Measurements from ENCODE around the gene SPEG.
"Not testable (repeated sequence)": the region's sequence is repeated elsewhere in the genome, so short reads cannot be mapped to it uniquely, and the experiment has no call there.

Gene SPEG

DNA sequence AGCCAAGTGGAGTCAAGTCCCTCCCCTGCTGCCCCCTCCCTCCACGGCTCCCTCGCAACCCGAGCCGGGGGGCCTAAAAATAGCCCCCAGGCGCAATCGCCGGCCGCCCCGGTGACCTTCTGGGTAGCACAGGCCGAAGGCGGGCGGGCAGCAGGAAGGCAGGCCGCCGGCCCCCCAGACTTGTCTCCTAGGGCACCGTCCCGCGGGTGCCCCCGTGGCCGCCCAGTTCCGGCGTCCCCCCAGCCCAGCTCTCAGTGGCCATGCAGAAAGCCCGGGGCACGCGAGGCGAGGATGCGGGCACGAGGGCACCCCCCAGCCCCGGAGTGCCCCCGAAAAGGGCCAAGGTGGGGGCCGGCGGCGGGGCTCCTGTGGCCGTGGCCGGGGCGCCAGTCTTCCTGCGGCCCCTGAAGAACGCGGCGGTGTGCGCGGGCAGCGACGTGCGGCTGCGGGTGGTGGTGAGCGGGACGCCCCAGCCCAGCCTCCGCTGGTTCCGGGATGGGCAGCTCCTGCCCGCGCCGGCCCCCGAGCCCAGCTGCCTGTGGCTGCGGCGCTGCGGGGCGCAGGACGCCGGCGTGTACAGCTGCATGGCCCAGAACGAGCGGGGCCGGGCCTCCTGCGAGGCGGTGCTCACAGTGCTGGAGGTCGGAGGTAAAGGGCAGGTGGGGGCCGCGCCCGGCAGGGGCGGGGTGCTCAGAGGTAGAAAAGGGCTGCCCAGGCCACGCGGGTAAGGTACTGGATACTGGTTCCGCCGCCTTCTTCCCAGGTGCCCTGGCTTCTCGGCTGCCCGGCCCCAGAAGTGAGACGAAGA lies at the start of gene SPEG:
TSS of gene SPEG (plus strand) at position 126 of the 808 bp plus-strand sequence. CDS start at position 261, 135 bp downstream.
- DNase-seq (ENCODE audit: extremely low spot score, insufficient read length, low read depth): no peak

GRCh38 chr2:219384859-219385258 lies 49.8 kb upstream of the SPEG start:
- DNase-seq (ENCODE audit: extremely low spot score, insufficient read length, low read depth) (no peak), FAIRE-seq (no peak)

More for the DNA sequence above, at the start of gene SPEG:
- FAIRE-seq: no peak

GRCh38 chr2:219385958-219386520 lies 48.6 kb upstream of the SPEG start:
- DNase-seq (ENCODE audit: extremely low spot score, insufficient read length, low read depth): no peak
- FAIRE-seq: no peak

- FAIRE-seq: no peak
- DNase-seq (ENCODE audit: extremely low spot score, insufficient read length, low read depth): no peak
Measured at GRCh38 chr2:219386532-219387280, 47.9 kb upstream of the SPEG start.

DNA sequence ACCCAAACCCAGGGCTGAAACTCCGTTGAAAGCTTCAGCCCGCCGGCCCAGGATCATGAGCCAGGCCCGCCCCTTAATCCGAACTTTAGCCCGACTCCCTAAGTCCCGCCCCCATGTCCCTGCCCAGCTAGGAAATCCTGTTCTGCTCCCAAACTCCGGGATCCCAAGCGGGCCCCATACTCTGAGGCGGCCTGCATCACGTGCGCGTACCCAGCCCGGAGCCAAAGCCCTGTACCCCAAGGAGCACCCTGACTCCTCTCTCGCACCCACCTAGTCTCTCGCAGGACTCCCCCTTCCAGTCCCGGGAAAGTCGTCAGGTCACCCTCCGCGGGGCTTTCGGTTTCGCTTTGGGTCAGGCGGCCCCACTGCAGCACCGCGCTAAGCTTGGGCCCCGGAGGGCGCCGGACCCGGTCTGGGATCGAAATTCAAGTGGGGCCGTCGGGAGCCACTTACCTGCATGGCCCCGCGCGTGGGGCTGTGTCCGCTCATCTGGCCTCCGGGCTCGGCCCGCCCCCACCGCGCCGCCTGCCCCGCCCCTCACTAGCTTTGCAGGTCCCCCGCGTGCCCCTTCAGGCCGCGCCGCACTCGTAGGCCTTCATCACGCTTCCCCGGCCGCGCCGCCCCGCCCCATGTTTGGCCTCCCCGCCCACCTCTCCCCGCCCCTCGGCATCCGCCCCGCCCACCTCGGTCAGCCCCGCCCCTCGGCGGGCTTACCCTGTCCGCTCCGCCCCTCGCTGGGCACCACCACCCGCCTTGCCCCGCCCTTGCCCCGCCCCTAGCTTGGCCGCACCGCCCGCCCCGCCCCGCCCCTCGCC lies 47.1 kb upstream of the SPEG start, which contains the start of gene DNPEP:
TSS of gene DNPEP (minus strand) at position 607 of the 815 bp plus-strand sequence. CDS start at position 489, 118 bp downstream.
- DNase-seq (ENCODE audit: extremely low spot score, insufficient read length, low read depth) (peak; percentile 92), FAIRE-seq (no peak)

DNA sequence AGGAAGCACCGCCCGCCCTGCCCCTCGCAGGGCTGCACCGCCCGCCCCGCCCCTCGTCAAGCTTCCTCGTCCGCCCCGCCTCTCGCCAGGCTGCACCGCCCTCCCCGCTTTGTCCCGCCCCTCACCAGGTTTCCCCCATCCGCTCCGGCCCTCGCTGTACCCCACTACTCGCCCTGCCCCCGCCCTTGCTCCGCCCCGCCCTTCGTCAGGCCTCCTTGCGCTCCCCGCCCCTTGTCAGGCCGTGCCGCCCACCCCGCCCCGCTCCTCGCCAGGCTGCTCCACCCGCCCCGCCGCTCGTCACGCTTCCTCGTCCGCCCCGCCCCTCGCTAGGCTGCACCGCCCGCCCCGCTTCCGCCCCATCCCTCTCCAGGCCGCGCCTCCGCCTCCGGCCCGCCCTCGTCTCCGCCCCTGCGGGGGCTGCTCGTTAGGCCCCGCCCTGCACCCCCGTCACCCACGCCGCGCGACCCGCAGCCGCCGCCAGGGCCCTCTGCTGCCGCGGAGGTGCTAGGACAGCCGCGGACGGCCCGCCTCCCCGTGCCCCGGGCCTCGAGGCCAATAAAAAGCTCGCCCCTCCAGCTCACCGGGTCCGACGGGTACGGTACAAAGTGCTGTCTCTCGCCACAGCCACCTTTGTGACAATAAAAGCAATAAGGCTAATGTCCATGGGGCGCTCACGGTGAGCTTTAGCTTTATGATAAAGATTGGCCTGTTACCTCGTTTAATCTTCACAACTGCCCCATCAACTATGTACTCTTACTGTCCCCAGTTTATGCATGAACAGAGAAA lies 46.3 kb upstream of the SPEG start:
- FAIRE-seq: peak; percentile 98

DNA sequence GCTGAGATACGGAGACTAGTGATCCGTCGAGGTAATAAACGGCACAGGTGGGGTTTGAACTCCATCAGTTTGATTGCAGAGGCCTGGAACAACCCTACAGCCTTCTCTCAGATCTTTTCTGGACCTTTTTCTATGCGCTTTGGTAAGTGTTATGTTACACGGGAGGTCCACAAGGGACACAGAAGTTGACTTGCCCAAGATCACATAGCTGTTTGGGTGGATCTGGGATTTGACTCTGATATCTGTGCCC lies 45.8 kb upstream of the SPEG start:
- no peak for FAIRE-seq

More for the DNA sequence above, 46.3 kb upstream of the SPEG start:
- peak; percentile 94 for DNase-seq (ENCODE audit: extremely low spot score, insufficient read length, low read depth)

GRCh38 chr2:219392754-219393153 lies 41.9 kb upstream of the SPEG start:
- no peak for DNase-seq (ENCODE audit: extremely low spot score, insufficient read length, low read depth)
- FAIRE-seq: no peak

More for the DNA sequence above, 45.8 kb upstream of the SPEG start:
- DNase-seq (ENCODE audit: extremely low spot score, insufficient read length, low read depth): no peak

GRCh38 chr2:219395056-219395455 lies 39.6 kb upstream of the SPEG start:
- not testable (repeated sequence) for FAIRE-seq; DNase-seq (ENCODE audit: extremely low spot score, insufficient read length, low read depth)

DNA sequence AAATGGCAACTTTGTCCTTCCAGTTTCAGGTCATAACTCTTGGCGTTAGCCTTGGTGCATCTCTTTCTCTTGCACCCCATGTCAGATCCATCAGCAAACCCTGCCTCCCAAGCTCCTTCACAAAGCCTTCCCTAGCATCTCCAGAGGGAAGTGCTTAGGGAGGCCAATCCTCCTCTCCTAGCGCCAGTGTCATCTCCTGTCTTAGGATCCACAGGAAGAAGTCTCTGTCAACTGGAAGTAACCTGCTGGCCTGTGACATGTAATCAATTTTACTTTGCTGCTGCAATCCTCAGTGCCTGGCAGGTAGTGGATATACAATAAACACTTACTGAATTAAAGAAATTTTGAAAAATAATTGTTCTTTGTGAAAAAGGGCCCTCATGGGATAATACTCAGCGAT lies 39.0 kb upstream of the SPEG start:
- FAIRE-seq: no peak

DNA sequence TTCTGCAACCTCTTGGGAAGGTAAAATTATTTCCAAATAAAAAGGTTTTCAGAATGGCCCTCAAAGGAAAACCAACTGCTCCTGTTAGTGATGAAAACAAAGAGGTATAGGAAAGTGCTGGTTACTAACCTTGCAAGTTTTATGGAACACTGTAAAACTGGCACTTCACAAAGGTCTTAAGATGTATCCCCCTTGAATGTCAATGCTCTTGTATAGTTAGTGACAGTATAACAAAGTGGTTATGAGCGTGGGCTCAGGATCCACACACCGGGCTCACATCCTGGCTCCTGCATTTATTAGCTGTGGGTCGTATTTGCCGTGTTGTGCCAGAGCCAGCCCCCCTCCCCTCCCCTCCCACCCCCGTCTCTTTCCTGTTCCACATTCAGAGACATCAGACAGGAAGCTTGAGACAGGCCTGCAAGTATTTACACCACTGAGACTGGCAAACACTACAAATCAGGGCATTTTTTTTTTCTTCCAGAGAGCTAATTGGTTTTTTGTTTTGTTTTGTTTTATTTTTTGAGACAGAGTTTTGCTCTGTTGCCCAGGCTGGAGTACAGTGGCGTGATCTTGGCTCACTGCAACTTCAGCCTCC lies 37.7 kb upstream of the SPEG start:
- FAIRE-seq (no peak), DNase-seq (ENCODE audit: extremely low spot score, insufficient read length, low read depth) (no peak)

More for the DNA sequence above, 39.0 kb upstream of the SPEG start:
- no peak for DNase-seq (ENCODE audit: extremely low spot score, insufficient read length, low read depth)

DNA sequence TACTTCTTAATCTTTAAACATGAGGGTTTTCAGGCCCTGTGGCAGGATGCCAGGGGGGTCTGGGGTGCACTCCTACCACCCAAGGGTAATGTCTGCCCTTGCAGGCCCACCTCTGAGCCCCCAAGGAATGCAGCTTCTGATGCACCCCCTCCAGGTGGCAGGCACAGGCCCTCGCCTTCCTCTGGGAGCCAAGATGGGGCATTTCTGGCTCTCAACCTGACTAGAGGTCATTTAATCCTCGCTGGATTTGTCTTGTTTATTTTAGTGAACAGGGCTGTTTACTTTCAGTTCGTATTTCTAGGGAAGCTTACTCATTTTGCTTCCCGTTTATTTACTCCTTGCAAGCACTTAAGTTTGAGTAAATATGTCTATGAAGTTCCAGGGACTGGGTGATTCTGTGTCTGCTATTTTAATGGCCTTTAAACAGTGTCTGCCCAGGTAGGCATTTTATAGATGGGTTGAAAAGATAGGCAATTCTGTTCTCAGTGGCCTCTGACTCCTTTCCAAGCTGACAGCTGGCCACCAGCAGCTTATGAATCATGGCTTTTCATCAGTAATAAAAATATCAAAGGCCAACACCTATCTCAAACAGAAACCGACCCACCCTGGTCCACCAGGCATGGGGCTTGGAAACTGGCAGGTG lies 35.8 kb upstream of the SPEG start:
- FAIRE-seq (no peak), DNase-seq (ENCODE audit: extremely low spot score, insufficient read length, low read depth) (no peak)

DNA sequence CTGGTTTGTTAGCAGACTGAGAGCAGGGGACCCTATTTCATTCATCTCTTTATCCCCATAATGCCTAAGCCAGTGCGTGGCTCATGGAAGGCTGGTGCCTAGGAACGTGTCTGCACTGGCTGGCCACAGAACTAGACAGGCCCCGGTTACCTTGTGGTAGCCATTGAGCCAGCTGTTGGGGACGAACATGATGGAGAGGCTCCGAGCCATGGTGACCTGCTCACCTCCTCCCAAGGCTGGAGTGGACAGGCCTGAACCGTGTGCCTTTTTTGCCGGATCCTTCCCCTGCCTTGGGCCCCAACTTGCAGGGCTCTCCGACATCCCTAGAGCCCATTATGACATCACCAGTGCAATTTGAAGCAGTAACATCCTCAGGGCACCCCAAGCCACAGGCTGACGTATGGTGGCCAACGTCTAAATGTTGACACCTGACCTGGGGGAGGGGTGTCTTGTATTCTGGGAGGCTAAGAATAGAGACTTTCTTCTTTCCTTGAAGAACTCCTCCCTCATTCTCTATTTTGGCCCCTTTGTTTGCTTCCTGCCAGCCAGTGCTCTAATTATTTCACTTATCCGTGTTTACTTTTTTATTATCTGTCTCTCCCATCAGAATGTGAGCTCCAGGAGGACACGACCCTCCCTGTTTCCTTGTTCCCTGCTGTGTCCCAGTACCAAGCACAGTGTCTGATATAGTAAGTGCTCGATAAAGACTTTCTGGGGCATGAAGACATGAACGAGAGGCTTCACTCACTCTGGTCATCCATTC lies 34.7 kb upstream of the SPEG start:
- DNase-seq (ENCODE audit: extremely low spot score, insufficient read length, low read depth) (no peak), FAIRE-seq (no peak)

GRCh38 chr2:219400562-219400961 lies 34.1 kb upstream of the SPEG start:
- no peak for FAIRE-seq
- no peak for DNase-seq (ENCODE audit: extremely low spot score, insufficient read length, low read depth)

GRCh38 chr2:219401606-219402005 lies 33.0 kb upstream of the SPEG start:
- DNase-seq (ENCODE audit: extremely low spot score, insufficient read length, low read depth) (no peak), FAIRE-seq (no peak)

DNA sequence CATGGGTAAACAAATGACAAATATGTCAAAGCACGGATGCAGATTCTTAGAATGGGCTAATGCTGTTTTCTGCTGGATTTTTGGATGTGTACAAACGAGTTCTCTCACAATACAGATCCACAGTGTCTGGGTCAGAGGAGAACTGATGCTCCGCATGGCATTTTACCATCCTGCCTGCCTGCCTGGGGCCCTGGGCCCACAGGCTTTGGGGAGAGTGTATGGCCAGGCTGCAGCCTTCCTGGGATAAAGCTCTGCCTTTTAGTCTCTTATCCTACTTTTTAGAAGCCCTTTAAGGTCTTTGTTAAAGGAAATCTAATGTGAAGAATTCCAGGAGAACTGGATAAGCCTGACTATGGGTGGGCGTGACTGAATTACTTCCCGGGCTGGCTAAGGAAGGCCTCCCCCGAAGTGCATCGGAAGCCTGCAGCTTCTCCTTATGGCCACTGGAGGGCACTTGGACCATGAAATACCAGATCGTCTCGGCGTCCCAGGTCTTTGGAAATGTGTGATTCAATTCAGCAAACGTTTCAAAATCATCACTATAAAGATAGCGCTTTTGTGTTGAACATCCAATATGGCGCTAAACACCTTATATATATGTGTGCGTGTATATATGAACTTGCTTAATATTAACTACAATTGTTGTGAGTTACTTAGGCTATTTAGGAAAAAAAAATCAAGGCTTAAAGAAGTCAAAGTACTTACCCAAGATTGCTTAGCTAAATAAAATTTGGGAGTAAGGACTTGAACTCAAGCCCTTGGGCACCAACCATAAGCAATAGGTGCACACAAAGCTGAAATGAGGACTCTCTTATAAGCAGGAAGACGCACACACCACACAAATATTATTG lies 31.8 kb upstream of the SPEG start:
- DNase-seq (ENCODE audit: extremely low spot score, insufficient read length, low read depth): peak; percentile 53
- peak; percentile 79 for FAIRE-seq

- DNase-seq (ENCODE audit: extremely low spot score, insufficient read length, low read depth) (no peak), FAIRE-seq (no peak)
Measured at GRCh38 chr2:219403861-219404260, 30.8 kb upstream of the SPEG start.
